HG03457 (cell line): ENCODE results near the gene MPHOSPH9.

ENCODE experiments used
- ATAC-seq: cut with Tn5 transposase; IDR thresholded peaks from one replicate; pipeline ENCODE4 v1.9.1; 2021; ENCODE audit warnings: moderate number of reproducible peaks; ENCODE audit not compliant: unreplicated experiment

The MPHOSPH9 gene

GRCh38 chr12:123232807-123233504 lies at the start of gene MPHOSPH9, which contains the start of gene MTRFR:
Gene MPHOSPH9, minus strand, starts transcription at chr12:123233141. Its CDS starts 2,777 bp downstream, at chr12:123230364.
Gene MTRFR, plus strand, starts transcription at chr12:123233436. Its CDS starts 20,239 bp downstream, at chr12:123253675.
- ATAC-seq = peak; percentile 61

GRCh38 chr12:123282111-123282510 lies 49.2 kb upstream of the MPHOSPH9 start:
- no peak for ATAC-seq

DNA sequence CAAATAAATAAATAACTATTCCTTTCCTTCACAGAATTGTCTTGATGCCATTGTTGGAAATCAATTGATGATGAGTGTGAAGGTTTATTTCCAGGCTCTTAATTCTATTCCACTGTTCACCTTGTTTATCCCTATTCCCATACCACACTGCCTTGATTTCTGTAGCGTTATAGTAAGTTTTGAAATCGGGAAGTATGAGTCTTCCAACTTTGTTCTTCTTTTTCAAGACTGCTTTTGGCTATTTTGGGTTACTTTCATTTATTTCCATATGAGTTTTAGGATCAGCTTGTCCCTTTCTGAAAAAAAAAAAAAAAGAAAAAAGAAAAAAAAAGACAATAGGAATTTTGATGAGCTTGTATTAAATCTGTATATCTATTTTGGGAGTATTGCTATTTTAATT lies 48.0 kb upstream of the MPHOSPH9 start:
- no peak for ATAC-seq

GRCh38 chr12:123278101-123278627 lies 45.2 kb upstream of the MPHOSPH9 start:
- ATAC-seq = peak; percentile 66

- ATAC-seq = no peak
These were observed 40.2 kb upstream of the MPHOSPH9 start for GRCh38 chr12:123273166-123273565.

DNA sequence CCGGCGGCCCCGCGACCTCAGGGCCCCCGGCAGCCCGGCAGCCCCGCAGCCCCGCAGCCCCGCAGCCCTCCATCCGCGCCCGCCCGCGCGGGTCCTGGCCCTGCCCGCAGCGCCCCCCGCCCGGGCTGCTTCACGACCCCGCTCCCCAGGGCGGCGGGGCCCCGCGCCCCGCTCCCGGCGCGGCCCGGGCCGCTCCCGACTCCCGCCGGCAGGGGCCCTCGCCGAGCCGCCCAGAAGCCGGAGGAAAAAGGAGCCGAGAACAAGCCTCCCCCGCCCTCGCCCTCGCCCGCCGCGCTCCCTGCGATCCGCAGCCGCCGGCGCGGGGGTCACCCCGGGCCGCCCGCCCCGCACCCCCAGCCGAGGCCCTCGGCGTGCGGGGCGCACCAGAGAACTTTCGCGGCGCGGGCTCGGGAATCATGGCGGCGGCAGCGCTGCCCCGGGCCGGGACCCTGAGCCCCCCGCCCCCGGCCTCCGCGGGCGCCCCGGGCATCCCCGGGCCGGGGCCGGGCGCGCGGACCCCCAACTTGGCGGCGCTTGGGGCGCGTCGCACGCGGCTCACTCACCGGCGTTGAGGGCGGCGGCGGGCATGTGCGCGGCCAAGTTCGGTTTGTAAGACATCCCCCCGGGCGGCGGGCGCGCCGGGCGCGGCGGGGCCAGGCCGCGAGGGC lies 38.2 kb upstream of the MPHOSPH9 start:
- no peak for ATAC-seq

DNA sequence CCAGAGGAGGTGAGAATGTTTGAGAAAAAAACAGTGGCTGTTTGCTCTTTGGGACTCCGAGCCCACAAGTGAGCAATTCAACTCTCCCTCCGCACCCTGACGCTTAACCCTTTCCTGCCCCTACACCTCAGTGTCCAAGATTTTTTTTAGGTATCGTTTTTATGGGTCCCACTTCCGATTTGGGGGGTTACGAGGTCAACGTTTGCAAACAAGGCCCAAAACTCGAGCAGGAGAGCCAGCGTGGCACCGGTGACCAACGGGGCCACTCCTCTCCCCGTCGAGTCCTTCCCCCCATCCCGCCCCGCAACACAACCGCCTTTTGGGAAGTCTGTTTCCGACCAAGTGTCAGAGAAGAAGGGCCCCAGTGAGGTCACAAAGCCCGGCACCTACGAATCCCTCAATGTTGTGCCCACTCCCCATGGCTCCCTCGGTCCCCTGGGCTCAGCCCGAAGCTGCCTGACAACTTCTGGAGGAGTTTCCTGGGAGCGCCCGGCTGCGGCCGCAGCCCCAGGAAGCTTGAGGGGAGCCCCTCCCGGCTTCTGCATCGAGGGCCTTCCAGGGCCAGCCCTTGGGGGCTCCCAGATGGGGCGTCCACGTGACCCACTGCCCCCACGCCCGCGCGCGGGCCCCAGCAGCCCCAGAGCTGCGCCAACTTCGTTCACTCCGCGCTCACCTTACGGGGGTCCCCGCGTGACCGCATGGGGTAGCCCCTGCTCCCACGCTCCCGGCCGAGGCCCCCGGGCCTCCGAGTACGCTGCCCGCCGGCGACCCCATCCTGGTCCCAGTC lies 37.5 kb upstream of the MPHOSPH9 start:
- no peak for ATAC-seq

GRCh38 chr12:123269896-123270213 lies 36.9 kb upstream of the MPHOSPH9 start:
- ATAC-seq = no peak

DNA sequence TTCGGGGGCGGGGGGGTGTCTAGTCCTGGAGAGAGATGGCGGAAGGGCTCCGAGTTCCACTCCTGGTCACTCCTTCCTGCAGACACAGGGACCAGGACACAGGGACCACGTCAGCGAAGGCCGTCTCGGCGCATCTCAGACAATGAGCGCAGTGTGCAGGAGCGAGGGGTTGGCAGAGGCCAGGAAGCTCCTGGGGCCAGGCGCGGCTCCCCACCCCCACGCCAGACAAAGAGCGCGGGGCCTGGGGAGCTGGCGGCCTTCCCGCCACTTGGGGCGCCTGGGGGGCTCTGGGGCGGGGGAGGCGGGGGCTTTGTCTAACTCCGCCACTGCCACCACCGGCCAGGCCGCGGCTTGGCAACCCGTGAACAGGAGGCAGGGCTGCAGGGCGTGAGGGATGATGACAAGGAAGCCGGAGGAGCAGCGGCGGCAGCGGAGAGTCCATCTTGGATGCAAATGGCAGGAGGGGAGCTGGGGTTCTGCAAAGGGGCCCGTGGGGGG lies 36.5 kb upstream of the MPHOSPH9 start:
- no peak for ATAC-seq

- no peak for ATAC-seq
These were observed 35.9 kb upstream of the MPHOSPH9 start for GRCh38 chr12:123268850-123269249.

GRCh38 chr12:123267991-123268843 lies 35.3 kb upstream of the MPHOSPH9 start:
- ATAC-seq = no peak

- ATAC-seq = no peak
These were observed 34.5 kb upstream of the MPHOSPH9 start for GRCh38 chr12:123267335-123267920.

GRCh38 chr12:123266679-123267277 lies 33.8 kb upstream of the MPHOSPH9 start:
- no peak for ATAC-seq

DNA sequence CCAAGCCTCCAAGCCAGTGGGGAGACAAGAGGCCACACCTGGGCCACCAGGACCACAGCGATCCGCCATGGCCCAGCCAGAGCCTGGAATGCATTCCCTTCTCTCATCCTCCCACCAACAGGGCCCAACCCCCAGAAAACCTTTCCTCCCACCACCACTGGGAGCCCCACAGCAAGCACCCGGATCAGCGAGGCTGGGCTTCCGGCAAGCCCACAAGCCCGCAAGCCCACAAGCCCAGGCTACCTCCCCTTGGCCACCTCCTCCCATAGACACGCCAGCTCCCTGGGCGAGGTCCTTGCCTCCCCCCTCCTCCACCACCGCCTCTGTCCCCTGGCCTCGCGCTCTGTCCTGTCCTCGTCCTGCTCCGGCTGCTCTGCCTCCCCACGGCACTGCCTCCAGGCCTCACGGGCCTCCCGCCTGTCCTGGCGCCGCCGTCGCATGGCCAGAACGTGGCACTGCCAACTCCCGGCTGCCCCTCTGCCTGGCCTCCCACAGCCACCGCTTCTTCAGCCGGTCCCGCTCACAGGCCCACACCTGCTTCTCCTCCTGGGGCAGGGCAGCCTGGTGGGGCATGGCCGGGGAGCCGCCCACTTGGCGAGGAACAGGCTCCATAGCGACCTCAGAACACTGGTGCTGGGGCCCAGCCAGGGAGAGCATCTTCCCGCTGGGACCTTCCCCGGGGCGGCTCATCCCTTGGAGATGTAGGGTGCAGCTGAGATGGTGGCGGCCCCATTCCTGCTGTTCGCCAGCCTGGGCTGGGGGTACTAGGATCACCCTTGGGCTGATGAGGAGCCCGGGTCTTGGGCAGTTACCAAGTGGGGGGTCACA lies 33.1 kb upstream of the MPHOSPH9 start:
- ATAC-seq = no peak

- no peak for ATAC-seq
These were observed 31.7 kb upstream of the MPHOSPH9 start for GRCh38 chr12:123264642-123265041.

- ATAC-seq = no peak
These were observed 30.4 kb upstream of the MPHOSPH9 start for GRCh38 chr12:123263196-123263817.

DNA sequence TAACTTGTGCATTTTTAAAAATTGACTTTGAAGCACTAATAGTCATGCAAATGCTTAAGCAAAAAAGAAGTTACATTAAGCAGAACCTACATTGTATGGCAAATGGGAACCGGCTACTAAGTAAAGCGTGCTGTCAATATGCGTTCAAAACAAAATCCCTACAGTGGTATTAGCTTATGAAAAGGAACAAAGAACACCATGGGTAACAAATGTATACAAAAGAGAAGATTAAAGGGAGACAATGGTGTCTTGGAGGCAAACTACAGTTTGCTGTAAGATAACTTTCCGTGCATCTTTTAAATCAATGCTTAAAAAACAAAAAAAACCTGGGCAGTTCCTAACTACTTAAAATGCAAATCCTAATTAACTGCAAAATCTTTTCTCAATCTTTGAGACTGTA lies 28.3 kb upstream of the MPHOSPH9 start:
- ATAC-seq = no peak

DNA sequence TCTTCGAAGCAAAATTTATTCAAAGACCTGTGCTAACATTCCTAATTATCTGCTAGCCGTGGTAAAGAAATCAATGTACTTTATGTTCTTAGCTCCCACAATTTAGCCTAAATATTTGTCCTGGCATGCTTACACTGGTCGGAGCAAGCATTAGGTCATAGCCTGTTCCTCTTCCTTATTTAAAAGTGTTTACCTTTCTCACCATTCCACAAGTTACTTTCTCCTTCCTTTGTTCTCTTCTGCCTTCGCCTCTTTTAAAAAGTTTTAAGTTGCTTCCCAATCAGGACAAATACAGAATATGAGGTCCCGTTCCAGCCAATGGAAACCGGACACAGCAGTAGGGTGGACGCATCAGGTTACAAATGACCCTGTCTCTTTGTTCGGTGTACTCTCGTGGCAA lies 27.1 kb upstream of the MPHOSPH9 start:
- ATAC-seq = no peak
